Measurements from ENCODE around the gene CNTNAP2. TPM values are rescaled to one million over a fixed set of nuclear protein-coding genes. Genes with fewer than 3 reads are reported as not detected.

CNTNAP2 gene
- total and polyA plus RNA-seq, 3 donors from 2014 or later = 4.3 to 6.1 (median 4.4) TPM

- H3K36me3 ChIP-seq (ENCODE audit: low read depth, missing control alignments) = no peaks in the 10 kb centered on the region
- no peak overlapping the region for H3K27ac ChIP-seq
- no peak for TF ChIP-seq CTCF (IDR thresholded peaks at IDR 0.05)
- TF ChIP-seq POLR2A (IDR thresholded peaks at IDR 0.05) = no peak
- no peaks in the 10 kb centered on the region for H3K4me1 ChIP-seq
- no peak for DNase-seq
- 88 to 93% methylated on average over 4 of the region's 4 CpGs for WGBS, 2 donors
- no peaks in the 10 kb centered on the region for H3K9me3 ChIP-seq
- no peak overlapping the region for H3K4me3 ChIP-seq
- intact Hi-C loops (cut with DNase I; ENCODE audit: low total_unique reads) = no loop called here
- no peaks in the 10 kb centered on the region for H3K27me3 ChIP-seq
Measured at GRCh38 chr7:146658604-146659003, 542.0 kb downstream of the CNTNAP2 start.

GRCh38 chr7:146659732-146660131, 543.1 kb downstream of the CNTNAP2 start:
- no peak for DNase-seq
- no peaks in the 10 kb centered on the region for H3K9me3 ChIP-seq
- no peak overlapping the region for H3K27ac ChIP-seq
- intact Hi-C loops (cut with DNase I; ENCODE audit: low total_unique reads) = no loop called here
- H3K36me3 ChIP-seq (ENCODE audit: low read depth, missing control alignments) = no peaks in the 10 kb centered on the region
- no peak overlapping the region for H3K4me3 ChIP-seq
- H3K27me3 ChIP-seq = no peaks in the 10 kb centered on the region
- no peaks in the 10 kb centered on the region for H3K4me1 ChIP-seq
- TF ChIP-seq CTCF (IDR thresholded peaks at IDR 0.05) = no peak
- TF ChIP-seq POLR2A (IDR thresholded peaks at IDR 0.05) = no peak
- WGBS, 2 donors = 57 to 67% methylated on average over 3 of the region's 3 CpGs

- intact Hi-C loops (cut with DNase I; ENCODE audit: low total_unique reads) = no loop called here
- TF ChIP-seq CTCF (IDR thresholded peaks at IDR 0.05) (no peak), POLR2A (IDR thresholded peaks at IDR 0.05) (no peak)
- WGBS, 2 donors = 31 to 43% methylated on average over 5 of the region's 5 CpGs
- H3K36me3 ChIP-seq (ENCODE audit: low read depth, missing control alignments) = no peaks in the 10 kb centered on the region
- H3K27ac ChIP-seq = no peak overlapping the region
- DNase-seq = no peak
- H3K4me1 ChIP-seq = no peaks in the 10 kb centered on the region
- no peaks in the 10 kb centered on the region for H3K9me3 ChIP-seq
- H3K4me3 ChIP-seq = no peak overlapping the region
- H3K27me3 ChIP-seq = no peaks in the 10 kb centered on the region
Measured at GRCh38 chr7:146660839-146661238, 544.2 kb downstream of the CNTNAP2 start.

- DNase-seq = no peak
- Histone ChIP-seq H3K4me1 (no peaks in the 10 kb centered on the region), H3K9me3 (no peaks in the 10 kb centered on the region), H3K27ac (no peak overlapping the region), H3K36me3 (ENCODE audit: low read depth, missing control alignments) (no peaks in the 10 kb centered on the region), H3K27me3 (no peaks in the 10 kb centered on the region), H3K4me3 (no peak overlapping the region)
- no peak for TF ChIP-seq CTCF (IDR thresholded peaks at IDR 0.05)
- TF ChIP-seq POLR2A (IDR thresholded peaks at IDR 0.05) = no peak
- intact Hi-C loops (cut with DNase I; ENCODE audit: low total_unique reads) = no loop called here
Measured at GRCh38 chr7:146661435-146661834, 544.8 kb downstream of the CNTNAP2 start.

GRCh38 chr7:146661929-146662328, 545.3 kb downstream of the CNTNAP2 start:
- Histone ChIP-seq H3K27ac (no peak overlapping the region), H3K36me3 (ENCODE audit: low read depth, missing control alignments) (no peaks in the 10 kb centered on the region), H3K9me3 (no peaks in the 10 kb centered on the region), H3K27me3 (no peaks in the 10 kb centered on the region), H3K4me1 (no peaks in the 10 kb centered on the region), H3K4me3 (no peak overlapping the region)
- WGBS, 2 donors = 56 to 60% methylated on average over 12 of the region's 12 CpGs
- TF ChIP-seq POLR2A (IDR thresholded peaks at IDR 0.05) (no peak), CTCF (IDR thresholded peaks at IDR 0.05) (no peak)
- intact Hi-C loops (cut with DNase I; ENCODE audit: low total_unique reads) = no loop called here
- DNase-seq = no peak

Data from testis (tissue), 3 donors.